ENCODE data around the gene EFEMP1. TPM values are rescaled to one million over a fixed set of nuclear protein-coding genes. Genes with fewer than 3 reads are reported as not detected.
A peak's percentile ranks its signal among the peaks of the same experiment; 100 is the strongest.

EFEMP1 gene
- total and polyA plus RNA-seq, 4 experiments from 2014 or later: not detected

DNA sequence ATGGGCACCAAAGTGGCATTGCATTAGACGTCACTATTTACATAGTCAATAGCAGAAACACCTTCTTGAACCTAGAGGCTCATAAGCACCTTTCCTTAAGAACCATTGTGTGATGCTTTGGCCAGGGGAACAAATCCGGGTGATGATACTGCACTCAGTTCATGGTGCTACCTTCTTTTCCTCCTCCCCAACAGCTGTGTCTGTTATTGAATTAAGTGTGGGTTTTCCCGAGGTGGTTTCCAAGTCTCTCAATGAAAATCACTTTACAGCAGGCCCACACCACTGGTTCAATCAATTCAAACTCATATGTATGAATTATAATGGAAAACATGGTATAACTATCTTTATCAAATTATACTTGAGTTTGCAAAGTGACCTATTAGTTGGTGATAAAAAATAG, 9.3 kb upstream of the EFEMP1 start:
- intact Hi-C loops (cut with micrococcal nuclease): no loop called here
- Mint-ChIP-seq H3K9me3 (peaks cover 0 to 4% (median 0%) of the 10 kb centered on the region in 8 donors), H3K27me3 (peaks cover 0 to 2% of the 10 kb centered on the region in 2 donors), H3K4me3 (no peak overlapping the region), H3K36me3 (no peaks in the 10 kb centered on the region), H3K27ac (no peak overlapping the region), H3K4me1 (no peaks in the 10 kb centered on the region)
- H3K9me3 ChIP-seq (ENCODE audit: control insufficient read depth in 1 of 2, low read length in 2 of 2): no peaks in the 10 kb centered on the region
- no peaks in the 10 kb centered on the region for H3K4me1 ChIP-seq (ENCODE audit: insufficient read depth, low read length)
- H3K36me3 ChIP-seq (ENCODE audit: insufficient read depth, low read length): no peaks in the 10 kb centered on the region
- DNase-seq: no peak
- no peaks in the 10 kb centered on the region for H3K27me3 ChIP-seq (ENCODE audit: insufficient read depth, low read length)
- H3K27ac ChIP-seq (ENCODE audit: low read depth, low read length): no peak overlapping the region
- ChIA-PET CTCF (ENCODE audit: partially characterized antibody) (no interaction called here), POLR2A (ENCODE audit: partially characterized antibody) (no interaction called here)
- H3K4me3 ChIP-seq (ENCODE audit: low read length in 2 of 2): no peak overlapping the region

DNA sequence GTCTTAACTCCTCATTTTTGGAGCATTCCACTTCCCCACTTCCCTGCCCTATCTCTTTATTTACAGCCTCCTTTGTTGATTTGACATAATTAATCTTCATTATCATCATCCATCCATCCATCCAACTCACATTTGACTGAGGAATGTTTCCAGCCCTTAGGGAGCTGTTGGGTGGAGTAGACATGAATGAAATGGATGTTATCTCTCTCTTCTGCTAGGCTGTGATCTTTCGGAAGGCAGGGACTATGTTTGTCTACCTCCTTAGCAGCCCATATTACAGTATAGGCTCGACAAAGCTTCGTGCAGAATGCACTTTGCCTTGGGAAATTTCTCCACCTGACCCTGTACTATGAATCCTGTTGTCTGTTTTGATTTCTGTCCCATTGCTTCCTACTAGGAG, 7.7 kb upstream of the EFEMP1 start:
- H3K4me3 Mint-ChIP-seq: no peak overlapping the region
- ChIA-PET POLR2A (ENCODE audit: partially characterized antibody) (no interaction called here), CTCF (ENCODE audit: partially characterized antibody) (no interaction called here)
- DNase-seq: no peak
- H3K27ac Mint-ChIP-seq: no peak overlapping the region
- Histone ChIP-seq H3K9me3 (ENCODE audit: control insufficient read depth in 1 of 2, low read length in 2 of 2) (no peaks in the 10 kb centered on the region), H3K36me3 (ENCODE audit: insufficient read depth, low read length) (no peaks in the 10 kb centered on the region), H3K27me3 (ENCODE audit: insufficient read depth, low read length) (no peaks in the 10 kb centered on the region), H3K4me3 (ENCODE audit: low read length in 2 of 2) (no peak overlapping the region), H3K27ac (ENCODE audit: low read depth, low read length) (no peak overlapping the region), H3K4me1 (ENCODE audit: insufficient read depth, low read length) (no peaks in the 10 kb centered on the region)
- peaks cover 0 to 2% of the 10 kb centered on the region in 2 donors for H3K27me3 Mint-ChIP-seq
- H3K4me1 Mint-ChIP-seq: no peaks in the 10 kb centered on the region
- H3K9me3 Mint-ChIP-seq: peaks cover 0 to 2% (median 0%) of the 10 kb centered on the region in 8 donors
- intact Hi-C loops (cut with micrococcal nuclease): no loop called here
- no peaks in the 10 kb centered on the region for H3K36me3 Mint-ChIP-seq

DNA sequence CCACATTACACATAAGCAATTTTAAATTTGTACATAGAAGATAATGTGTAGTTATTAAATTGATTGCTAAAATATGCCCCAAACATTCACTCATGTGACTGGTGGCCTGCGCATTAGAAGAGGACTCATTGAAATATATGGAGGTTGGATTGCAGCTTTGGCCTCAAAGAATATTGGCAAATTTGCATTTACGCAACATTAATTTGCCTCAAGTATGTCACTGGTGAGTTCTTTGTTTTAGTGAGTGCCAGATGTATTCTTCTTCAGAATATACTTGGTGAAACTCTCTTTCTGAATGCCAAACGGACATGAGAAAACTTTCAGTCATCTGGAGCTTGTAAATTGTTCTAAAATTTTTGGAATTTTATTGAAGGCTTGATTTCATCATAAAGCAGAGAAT, 5.9 kb upstream of the EFEMP1 start:
- Histone ChIP-seq H3K27ac (ENCODE audit: low read depth, low read length) (no peak overlapping the region), H3K4me1 (ENCODE audit: insufficient read depth, low read length) (no peaks in the 10 kb centered on the region), H3K4me3 (ENCODE audit: low read length in 2 of 2) (no peak overlapping the region), H3K27me3 (ENCODE audit: insufficient read depth, low read length) (no peaks in the 10 kb centered on the region), H3K9me3 (ENCODE audit: control insufficient read depth in 1 of 2, low read length in 2 of 2) (no peaks in the 10 kb centered on the region), H3K36me3 (ENCODE audit: insufficient read depth, low read length) (no peaks in the 10 kb centered on the region)
- Mint-ChIP-seq H3K36me3 (no peaks in the 10 kb centered on the region), H3K4me3 (no peak overlapping the region), H3K27ac (no peak overlapping the region), H3K4me1 (no peaks in the 10 kb centered on the region), H3K27me3 (peaks cover 0 to 9% of the 10 kb centered on the region in 2 donors), H3K9me3 (peaks cover 0 to 2% (median 0%) of the 10 kb centered on the region in 8 donors)
- ChIA-PET CTCF (ENCODE audit: partially characterized antibody) (no interaction called here), POLR2A (ENCODE audit: partially characterized antibody) (no interaction called here)
- no peak for DNase-seq
- intact Hi-C loops (cut with micrococcal nuclease): no loop called here

DNA sequence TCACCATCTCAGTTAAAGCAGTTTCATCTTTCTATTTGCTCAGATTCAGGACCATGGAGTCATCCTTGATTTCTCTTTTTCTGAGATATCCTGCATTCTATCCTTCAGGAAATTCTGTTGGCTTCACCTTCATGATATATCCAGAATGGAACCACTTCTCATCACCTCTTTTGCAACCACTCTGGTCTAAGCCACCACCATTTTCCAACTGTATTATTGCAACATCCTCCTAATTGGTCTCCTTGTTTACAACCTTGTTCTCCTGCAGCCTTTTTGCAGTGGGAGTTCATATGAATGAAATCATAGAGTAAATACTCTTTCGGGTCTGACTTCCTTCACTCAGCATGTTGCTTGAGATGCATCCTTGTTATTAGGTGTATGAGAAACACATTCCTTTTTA, 3.4 kb upstream of the EFEMP1 start:
- Histone ChIP-seq H3K4me3 (ENCODE audit: low read length in 2 of 2) (no peak overlapping the region), H3K9me3 (ENCODE audit: control insufficient read depth in 1 of 2, low read length in 2 of 2) (no peaks in the 10 kb centered on the region), H3K27ac (ENCODE audit: low read depth, low read length) (no peak overlapping the region), H3K4me1 (ENCODE audit: insufficient read depth, low read length) (no peaks in the 10 kb centered on the region), H3K27me3 (ENCODE audit: insufficient read depth, low read length) (peaks cover 5% of the 10 kb centered on the region), H3K36me3 (ENCODE audit: insufficient read depth, low read length) (no peaks in the 10 kb centered on the region)
- Mint-ChIP-seq H3K4me3 (no peak overlapping the region), H3K9me3 (peaks cover 0 to 3% (median 0%) of the 10 kb centered on the region in 8 donors), H3K27me3 (peaks cover 9 to 26% of the 10 kb centered on the region in 2 donors), H3K27ac (no peak overlapping the region), H3K36me3 (no peaks in the 10 kb centered on the region), H3K4me1 (peaks cover 0 to 14% (median 3%) of the 10 kb centered on the region in 4 donors)
- CTCF ChIA-PET (ENCODE audit: partially characterized antibody): no interaction called here
- intact Hi-C loops (cut with micrococcal nuclease): no loop called here
- DNase-seq: no peak
- POLR2A ChIA-PET (ENCODE audit: partially characterized antibody): no interaction called here

DNA sequence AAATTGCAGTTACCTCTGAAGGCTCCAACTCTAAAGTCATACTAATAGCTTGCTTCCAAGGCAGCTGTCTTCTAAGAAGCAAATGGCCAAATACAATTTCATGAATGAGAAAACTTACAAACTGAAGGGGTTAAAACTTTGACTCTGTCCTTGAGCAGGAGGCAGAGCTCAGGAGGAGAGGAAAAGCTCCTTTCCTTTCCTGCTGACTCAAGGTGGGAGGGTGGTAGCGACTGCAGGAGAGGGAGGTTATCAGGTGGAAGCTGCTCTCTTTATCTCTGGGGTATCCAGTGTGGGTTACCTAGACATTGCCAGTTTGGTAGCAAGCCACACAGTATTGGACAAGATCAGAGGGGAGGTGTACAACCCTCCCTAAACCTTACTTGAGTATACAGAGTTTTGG, 2.7 kb upstream of the EFEMP1 start:
- DNase-seq: no peak
- Mint-ChIP-seq H3K9me3 (peaks cover 0 to 2% (median 0%) of the 10 kb centered on the region in 8 donors), H3K4me3 (no peak overlapping the region), H3K27ac (no peak overlapping the region), H3K27me3 (peaks cover 10 to 28% of the 10 kb centered on the region in 2 donors), H3K4me1 (peaks cover 0 to 14% (median 3%) of the 10 kb centered on the region in 4 donors), H3K36me3 (no peaks in the 10 kb centered on the region)
- POLR2A ChIA-PET (ENCODE audit: partially characterized antibody): no interaction called here
- Histone ChIP-seq H3K4me3 (ENCODE audit: low read length in 2 of 2) (no peak overlapping the region), H3K9me3 (ENCODE audit: control insufficient read depth in 1 of 2, low read length in 2 of 2) (no peaks in the 10 kb centered on the region), H3K27ac (ENCODE audit: low read depth, low read length) (no peak overlapping the region), H3K27me3 (ENCODE audit: insufficient read depth, low read length) (peaks cover 5% of the 10 kb centered on the region), H3K4me1 (ENCODE audit: insufficient read depth, low read length) (no peaks in the 10 kb centered on the region), H3K36me3 (ENCODE audit: insufficient read depth, low read length) (no peaks in the 10 kb centered on the region)
- intact Hi-C loops (cut with micrococcal nuclease): no loop called here
- CTCF ChIA-PET (ENCODE audit: partially characterized antibody): no interaction called here

DNA sequence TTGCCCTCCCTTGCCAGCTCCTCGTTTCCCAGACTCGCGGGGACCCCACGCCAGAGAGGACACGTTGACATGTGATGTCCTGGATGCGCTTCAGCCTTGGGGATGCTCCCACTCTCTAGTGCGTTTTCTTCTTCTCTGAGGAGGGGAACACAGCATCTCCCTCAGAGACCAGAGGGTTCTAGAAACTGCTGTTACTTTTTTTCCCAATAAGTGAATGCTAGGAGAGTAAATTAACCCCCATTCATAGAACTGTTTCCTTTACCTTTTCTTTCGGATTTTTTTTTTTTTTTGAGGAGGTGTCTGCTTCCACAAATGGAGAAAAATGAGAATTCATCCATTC, 370 bp upstream of the EFEMP1 start:
- Histone ChIP-seq H3K4me3 (ENCODE audit: low read length in 2 of 2) (no peak overlapping the region), H3K4me1 (ENCODE audit: insufficient read depth, low read length) (no peaks in the 10 kb centered on the region), H3K27me3 (ENCODE audit: insufficient read depth, low read length) (peaks cover 5% of the 10 kb centered on the region), H3K27ac (ENCODE audit: low read depth, low read length) (no peak overlapping the region), H3K9me3 (ENCODE audit: control insufficient read depth in 1 of 2, low read length in 2 of 2) (no peaks in the 10 kb centered on the region), H3K36me3 (ENCODE audit: insufficient read depth, low read length) (no peaks in the 10 kb centered on the region)
- Mint-ChIP-seq H3K4me3 (no peak overlapping the region), H3K4me1 (peaks cover 0 to 14% (median 3%) of the 10 kb centered on the region in 4 donors), H3K9me3 (peaks cover 0 to 2% (median 0%) of the 10 kb centered on the region in 8 donors), H3K27me3 (peaks cover 14 to 28% of the 10 kb centered on the region in 2 donors), H3K36me3 (no peaks in the 10 kb centered on the region), H3K27ac (no peak overlapping the region)
- no peak for DNase-seq
- intact Hi-C loops (cut with micrococcal nuclease): no loop called here
- POLR2A ChIA-PET (ENCODE audit: partially characterized antibody): no interaction called here
- CTCF ChIA-PET (ENCODE audit: partially characterized antibody): no interaction called here

DNA sequence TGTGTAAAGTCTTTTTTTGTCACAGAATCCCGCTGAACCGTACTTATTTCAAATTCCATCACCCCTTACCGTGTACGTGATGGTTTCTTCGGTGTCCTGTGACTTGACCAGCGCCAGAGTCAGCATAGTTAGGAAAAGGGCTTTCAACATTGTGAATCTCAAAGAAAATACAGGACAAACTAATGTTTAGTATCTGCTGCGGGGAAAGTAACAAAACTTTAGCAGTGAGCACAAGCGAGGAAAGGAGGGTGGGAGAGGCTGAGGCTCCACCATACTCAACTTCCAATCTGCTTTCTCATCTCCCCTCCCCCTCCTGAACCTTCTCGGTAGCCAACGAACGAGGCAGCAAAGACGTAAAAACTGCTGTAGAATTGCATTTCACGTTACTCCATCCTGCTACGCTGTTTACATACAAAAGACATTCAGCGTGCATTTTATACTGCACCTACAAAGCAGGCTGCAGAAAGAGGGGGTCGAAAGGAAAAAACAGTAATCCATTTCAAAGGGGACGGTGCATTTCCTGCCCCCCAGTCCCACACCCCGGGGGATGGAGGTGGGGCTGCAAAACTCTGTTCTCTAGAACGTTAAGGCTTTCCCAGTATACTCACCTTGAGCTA, 1.2 kb downstream of the EFEMP1 start:
- POLR2A ChIA-PET (ENCODE audit: partially characterized antibody): no interaction called here
- peaks cover 14 to 28% of the 10 kb centered on the region in 2 donors for H3K27me3 Mint-ChIP-seq
- Histone ChIP-seq H3K4me1 (ENCODE audit: insufficient read depth, low read length) (no peaks in the 10 kb centered on the region), H3K27me3 (ENCODE audit: insufficient read depth, low read length) (peaks cover 5% of the 10 kb centered on the region), H3K27ac (ENCODE audit: low read depth, low read length) (no peak overlapping the region), H3K9me3 (ENCODE audit: control insufficient read depth in 1 of 2, low read length in 2 of 2) (no peaks in the 10 kb centered on the region), H3K4me3 (ENCODE audit: low read length in 2 of 2) (no peak overlapping the region), H3K36me3 (ENCODE audit: insufficient read depth, low read length) (no peaks in the 10 kb centered on the region)
- no peaks in the 10 kb centered on the region for H3K36me3 Mint-ChIP-seq
- CTCF ChIA-PET (ENCODE audit: partially characterized antibody): no interaction called here
- peaks cover 0 to 14% (median 3%) of the 10 kb centered on the region in 4 donors for H3K4me1 Mint-ChIP-seq
- H3K4me3 Mint-ChIP-seq: no peak overlapping the region
- no peak for DNase-seq
- intact Hi-C loops (cut with micrococcal nuclease): no loop called here
- H3K9me3 Mint-ChIP-seq: peaks cover 0 to 2% (median 0%) of the 10 kb centered on the region in 8 donors
- peak overlapping the region in 1 of 7 donors; percentile 34 for H3K27ac Mint-ChIP-seq

DNA sequence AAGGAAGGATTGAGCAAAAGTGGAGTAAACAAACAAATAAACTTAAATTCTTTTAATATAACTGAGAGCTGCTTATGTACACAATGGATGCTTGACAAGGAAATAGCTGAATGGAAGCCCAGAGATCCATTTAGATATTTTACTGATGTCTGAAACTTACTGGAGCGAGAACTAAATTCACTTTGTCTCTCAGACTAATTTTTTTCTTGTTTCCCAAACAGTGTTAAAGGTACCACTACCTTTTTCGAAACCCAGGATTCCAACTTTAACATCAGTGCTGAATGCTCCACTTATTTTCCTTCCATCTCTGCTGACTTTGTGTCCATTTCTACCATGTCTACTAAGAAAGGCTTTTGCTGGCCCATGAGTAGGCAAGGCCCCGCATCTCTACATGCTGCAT, 4.0 kb downstream of the EFEMP1 start:
- Mint-ChIP-seq H3K4me3 (no peak overlapping the region), H3K27ac (no peak overlapping the region), H3K27me3 (peaks cover 14 to 22% of the 10 kb centered on the region in 2 donors), H3K4me1 (peaks cover 0 to 14% (median 3%) of the 10 kb centered on the region in 4 donors), H3K36me3 (no peaks in the 10 kb centered on the region), H3K9me3 (peaks cover 0 to 2% (median 0%) of the 10 kb centered on the region in 8 donors)
- Histone ChIP-seq H3K36me3 (ENCODE audit: insufficient read depth, low read length) (no peaks in the 10 kb centered on the region), H3K4me1 (ENCODE audit: insufficient read depth, low read length) (no peaks in the 10 kb centered on the region), H3K4me3 (ENCODE audit: low read length in 2 of 2) (no peak overlapping the region), H3K9me3 (ENCODE audit: control insufficient read depth in 1 of 2, low read length in 2 of 2) (no peaks in the 10 kb centered on the region), H3K27me3 (ENCODE audit: insufficient read depth, low read length) (peaks cover 5% of the 10 kb centered on the region), H3K27ac (ENCODE audit: low read depth, low read length) (no peak overlapping the region)
- ChIA-PET POLR2A (ENCODE audit: partially characterized antibody) (no interaction called here), CTCF (ENCODE audit: partially characterized antibody) (no interaction called here)
- intact Hi-C loops (cut with micrococcal nuclease): no loop called here
- DNase-seq: no peak

Data from CD4-positive, alpha-beta memory T cell (primary cell).